Parathyroid adenoma (tissue), 2 donors: Measurements from ENCODE around the gene SERPINF2.
A peak's percentile ranks its signal among the peaks of the same experiment; 100 is the strongest.

ENCODE experiments used
- H2AFZ ChIP-seq: fragments of 300-600 bp; sonication (generic); one replicate; pipeline ENCODE4 v1.7.0; 2017; ENCODE audit warnings: antibody characterized with exemption, mild to moderate bottlenecking
- H3K27ac ChIP-seq: fragments of 300-600 bp; sonication (generic); one replicate; pipeline ENCODE4 v1.7.0; 2017
- H3K27me3 ChIP-seq: fragments of 300-600 bp; sonication (generic); one replicate; pipeline ENCODE4 v1.7.0; 2017; ENCODE audit warnings: low read length; ENCODE audit not compliant: control insufficient read depth, insufficient read depth
- H3K36me3 ChIP-seq: fragments of 300-600 bp; sonication (generic); one replicate; pipeline ENCODE4 v1.7.0; 2017; ENCODE audit warnings: low read length; ENCODE audit not compliant: control insufficient read depth, insufficient read depth
- H3K4me1 ChIP-seq: fragments of 300-600 bp; sonication (generic); one replicate; pipeline ENCODE4 v1.7.0; 2017; ENCODE audit warnings: control low read depth
- H3K4me2 ChIP-seq: fragments of 300-600 bp; sonication (generic); one replicate; pipeline ENCODE4 v1.7.0; 2017; ENCODE audit warnings: low read length
- H3K4me3 ChIP-seq: fragments of 300-600 bp; sonication (generic); one replicate; pipeline ENCODE4 v1.7.0; 2017; ENCODE audit warnings: low read depth, low read length
- H3K79me2 ChIP-seq: fragments of 300-600 bp; sonication (generic); one replicate; pipeline ENCODE4 v1.7.0; 2017; ENCODE audit warnings: control low read depth
- H3K9ac ChIP-seq: fragments of 300-600 bp; sonication (generic); one replicate; pipeline ENCODE4 v1.7.0; 2017; ENCODE audit warnings: mild to moderate bottlenecking
- H3K9me3 ChIP-seq: fragments of 300-600 bp; sonication (generic); one replicate; pipeline ENCODE4 v1.7.0; 2017; ENCODE audit warnings: low read length; ENCODE audit not compliant: control insufficient read depth
- CTCF ChIP-seq: fragments of 300-600 bp; sonication (generic); IDR thresholded peaks from one replicate; pipeline ENCODE4 v1.7.0; 2017; ENCODE audit warnings: antibody characterized with exemption, mild to moderate bottlenecking
- donor health status: primary hyperparathyroidism.

SERPINF2 gene

GRCh38 chr17:1773696-1774181 lies 31.1 kb downstream of the SERPINF2 start:
- Histone ChIP-seq H3K27ac (no peak overlapping the region), H3K27me3 (no peaks in the 10 kb centered on the region), H3K4me1 (no peaks in the 10 kb centered on the region), H3K4me2 (no peak overlapping the region), H2AFZ (no peak overlapping the region), H3K4me3 (no peak overlapping the region), H3K79me2 (no peaks in the 10 kb centered on the region), H3K36me3 (no peaks in the 10 kb centered on the region), H3K9ac (no peak overlapping the region), H3K9me3 (no peaks in the 10 kb centered on the region)
- TF ChIP-seq CTCF: no peak

GRCh38 chr17:1774390-1775176 lies 31.9 kb downstream of the SERPINF2 start:
- Histone ChIP-seq H3K27me3 (no peaks in the 10 kb centered on the region), H3K9ac (no peak overlapping the region), H3K9me3 (no peaks in the 10 kb centered on the region), H2AFZ (no peak overlapping the region), H3K4me1 (no peaks in the 10 kb centered on the region), H3K27ac (no peak overlapping the region), H3K4me3 (no peak overlapping the region), H3K4me2 (no peak overlapping the region), H3K79me2 (no peaks in the 10 kb centered on the region), H3K36me3 (no peaks in the 10 kb centered on the region)
- TF ChIP-seq CTCF: no peak

- Histone ChIP-seq H3K27ac (no peak overlapping the region), H3K79me2 (no peaks in the 10 kb centered on the region), H3K27me3 (no peaks in the 10 kb centered on the region), H3K9me3 (no peaks in the 10 kb centered on the region), H3K4me3 (no peak overlapping the region), H2AFZ (no peak overlapping the region), H3K9ac (no peak overlapping the region), H3K4me1 (no peaks in the 10 kb centered on the region), H3K36me3 (no peaks in the 10 kb centered on the region), H3K4me2 (no peak overlapping the region)
- TF ChIP-seq CTCF: no peak
Measured at GRCh38 chr17:1776328-1776727, 33.7 kb downstream of the SERPINF2 start.

- Histone ChIP-seq H3K36me3 (no peaks in the 10 kb centered on the region), H3K4me3 (no peak overlapping the region), H3K79me2 (no peaks in the 10 kb centered on the region), H3K4me1 (no peaks in the 10 kb centered on the region), H3K9ac (no peak overlapping the region), H3K4me2 (no peak overlapping the region), H3K27me3 (no peaks in the 10 kb centered on the region), H2AFZ (no peak overlapping the region), H3K9me3 (no peaks in the 10 kb centered on the region), H3K27ac (no peak overlapping the region)
- TF ChIP-seq CTCF: no peak
Measured at GRCh38 chr17:1776857-1777256, 34.2 kb downstream of the SERPINF2 start.

GRCh38 chr17:1779571-1780131 lies 37.0 kb downstream of the SERPINF2 start:
- H3K4me3 ChIP-seq: no peak overlapping the region
- no peak overlapping the region for H2AFZ ChIP-seq
- no peaks in the 10 kb centered on the region for H3K9me3 ChIP-seq
- no peaks in the 10 kb centered on the region for H3K27me3 ChIP-seq
- H3K9ac ChIP-seq: no peak overlapping the region
- H3K4me2 ChIP-seq: no peak overlapping the region
- H3K36me3 ChIP-seq: no peaks in the 10 kb centered on the region
- H3K4me1 ChIP-seq: no peaks in the 10 kb centered on the region
- peak overlapping the region; percentile 64 for H3K27ac ChIP-seq
- TF ChIP-seq CTCF: no peak
- H3K79me2 ChIP-seq: no peaks in the 10 kb centered on the region
